Keratinocyte (primary cell): ENCODE measurements around the gene GINS2. TPM values are rescaled to one million over a fixed set of nuclear protein-coding genes. Genes with fewer than 3 reads are reported as not detected.

Experiments
- DNase-seq: peaks from one replicate; pipeline ENCODE4 v3.0.0-alpha.2; 2011; ENCODE audit warnings: low read depth, missing footprints, low spot score
- FAIRE-seq: peaks from 2 replicates; lab custom pipeline; 2011; peaks lifted over from hg19 to GRCh38; lab: Jason Lieb, UNC
- H2AFZ ChIP-seq: 2 replicates; pipeline ENCODE4 v1.6.0; 2012; ENCODE audit warnings: low read length, control low read depth, inconsistent platforms; ENCODE audit not compliant: control insufficient read depth
- H3K27ac ChIP-seq: 2 replicates; pipeline ENCODE4 v1.5.1; 2011; ENCODE audit warnings: low read length; ENCODE audit not compliant: control insufficient read depth, insufficient read depth
- H3K27me3 ChIP-seq: 3 replicates; pipeline ENCODE4 v1.6.0; 2011; ENCODE audit warnings: low read length; ENCODE audit not compliant: control insufficient read depth, insufficient read depth; ENCODE audit errors: extremely low read depth
- H3K36me3 ChIP-seq, 2 experiments: 2 replicates in 1 of 2; 3 replicates in 1 of 2; pipeline ENCODE4 v1.5.1; 2011; ENCODE audit warnings: low read length in 2 of 2, mild to moderate bottlenecking in 1 of 2; ENCODE audit not compliant: control insufficient read depth in 2 of 2, insufficient read depth in 2 of 2; ENCODE audit errors: extremely low read depth in 1 of 2
- H3K4me1 ChIP-seq: 3 replicates; pipeline ENCODE4 v1.5.1; 2011; ENCODE audit warnings: low read length; ENCODE audit not compliant: control insufficient read depth, insufficient read depth; ENCODE audit errors: extremely low read depth
- H3K4me2 ChIP-seq: 3 replicates; pipeline ENCODE4 v1.6.0; 2011; ENCODE audit warnings: low read depth, low read length; ENCODE audit not compliant: control insufficient read depth, insufficient read depth; ENCODE audit errors: extremely low read depth
- H3K4me3 ChIP-seq, 3 experiments: fragments of 200-600 bp in 1 of 3; sonication (generic) in 1 of 3; 2 replicates in 2 of 3; 3 replicates in 1 of 3; pipeline ENCODE4 v1.5.1; 2011 to 2016; ENCODE audit warnings: low read length in 3 of 3, mild to moderate bottlenecking in 3 of 3, control low read depth in 2 of 3, inconsistent platforms in 1 of 3, low read depth in 1 of 3, mixed read lengths in 1 of 3, mixed run types in 1 of 3, moderate library complexity in 1 of 3; ENCODE audit not compliant: control insufficient read depth in 2 of 3, insufficient read depth in 2 of 3; ENCODE audit errors: extremely low read depth in 1 of 3
- H3K79me2 ChIP-seq: 2 replicates; pipeline ENCODE4 v1.6.0; 2012; ENCODE audit warnings: low read length; ENCODE audit not compliant: control insufficient read depth, insufficient read depth
- H3K9ac ChIP-seq: 3 replicates; pipeline ENCODE4 v1.6.0; 2011; ENCODE audit warnings: low read length; ENCODE audit not compliant: control insufficient read depth, insufficient read depth; ENCODE audit errors: extremely low read depth
- H3K9me1 ChIP-seq: 3 replicates; pipeline ENCODE4 v1.6.0; 2011; ENCODE audit warnings: low read length; ENCODE audit not compliant: control insufficient read depth, insufficient read depth; ENCODE audit errors: extremely low read depth
- H3K9me3 ChIP-seq: 2 replicates; pipeline ENCODE4 v1.5.1; 2012; ENCODE audit warnings: low read depth, low read length; ENCODE audit not compliant: control insufficient read depth
- H4K20me1 ChIP-seq: 3 replicates; pipeline ENCODE4 v1.6.0; 2011; ENCODE audit warnings: low read length; ENCODE audit not compliant: control insufficient read depth, insufficient read depth; ENCODE audit errors: extremely low read depth
- CTCF ChIP-seq, 3 experiments: IDR thresholded peaks in 1 of 3; conservative IDR thresholded peaks in 1 of 3; optimal IDR thresholded peaks in 1 of 3; 2 replicates in 2 of 3; 3 replicates in 1 of 3; pipeline versions ENCODE3 to v1.5.1; 2011; ENCODE audit warnings: low read length in 3 of 3, mild to moderate bottlenecking in 3 of 3, moderate library complexity in 2 of 3, control low read depth in 1 of 3, inconsistent platforms in 1 of 3; ENCODE audit not compliant: insufficient read depth in 2 of 3; ENCODE audit errors: extremely low read depth in 1 of 3
- EZH2 ChIP-seq: IDR thresholded peaks from one replicate; pipeline ENCODE4 v1.6.1; 2012; ENCODE audit warnings: inconsistent platforms, mild to moderate bottlenecking, low read length, moderate library complexity
- dilution Hi-C: fragments of 300-500 bp; cut with MboI; formaldehyde crosslinking; loops from one replicate; pipeline ENCODE4 v1.7.0; 2020; ENCODE audit warnings: low sequenced_read_pairs; ENCODE audit not compliant: extremely low pct_ligation_motif_present
- polyA plus RNA-seq, 5 experiments: library from polyadenylated mRNA; depleted of rRNA in 3 of 5; stranded (reverse) in 3 of 5; stranded (forward) in 1 of 5; unstranded in 1 of 5; fragments of >200 nt; gene quantifications; 1 replicate in 1 of 5; 2 replicates in 3 of 5; 3 replicates in 1 of 5; pipeline versions ENCODE4 v1.2.1 to v1.2.3, GENCODE V29; 2011 to 2012; ENCODE audit warnings: missing spikeins in 2 of 5, low read depth in 1 of 5, low replicate concordance in 1 of 5

Gene GINS2
- polyA plus RNA-seq, 1 donor (not counting 4 experiments of a cell fraction or from before 2014, with no cell fraction given): 11.2 TPM

GRCh38 chr16:85648070-85648714 is 40.6 kb downstream of the GINS2 start:
- Histone ChIP-seq H3K9me3 (no peaks in the 10 kb centered on the region), H3K4me3 (no peak overlapping the region), H3K9me1 (no peaks in the 10 kb centered on the region), H3K9ac (no peak overlapping the region), H3K27me3 (peaks cover 3% of the 10 kb centered on the region), H3K4me2 (no peak overlapping the region), H3K36me3 (peaks cover 0 to 6% of the 10 kb centered on the region in 2 experiments), H3K79me2 (no peaks in the 10 kb centered on the region), H3K4me1 (peaks cover 13% of the 10 kb centered on the region), H2AFZ (no peak overlapping the region), H4K20me1 (peaks cover 13% of the 10 kb centered on the region), H3K27ac (no peak overlapping the region)
- FAIRE-seq: no peak
- TF ChIP-seq CTCF (optimal IDR thresholded peaks at IDR 0.05 in 1 of 3, IDR thresholded peaks at IDR 0.05 in 1 of 3, conservative IDR thresholded peaks at IDR 0.05 in 1 of 3; ENCODE audit: extremely low read depth in 1 of 3, insufficient read depth in 2 of 3, low read length in 3 of 3): no peak
- TF ChIP-seq EZH2: no peak
- dilution Hi-C loops: no loop called here
- DNase-seq: no peak

- no peak overlapping the region for H3K9ac ChIP-seq
- DNase-seq (no peak), FAIRE-seq (no peak)
- H3K36me3 ChIP-seq: peaks cover 0 to 6% of the 10 kb centered on the region in 2 experiments
- H3K9me1 ChIP-seq: no peaks in the 10 kb centered on the region
- dilution Hi-C loops: no loop called here
- H3K4me3 ChIP-seq: no peak overlapping the region
- no peaks in the 10 kb centered on the region for H3K9me3 ChIP-seq
- H2AFZ ChIP-seq: no peak overlapping the region
- H3K4me1 ChIP-seq: peaks cover 11% of the 10 kb centered on the region
- no peak overlapping the region for H3K27ac ChIP-seq
- H3K79me2 ChIP-seq: no peaks in the 10 kb centered on the region
- H3K4me2 ChIP-seq: no peak overlapping the region
- H3K27me3 ChIP-seq: peaks cover 3% of the 10 kb centered on the region
- H4K20me1 ChIP-seq: peaks cover 13% of the 10 kb centered on the region
- TF ChIP-seq EZH2 (no peak), CTCF (optimal IDR thresholded peaks at IDR 0.05 in 1 of 3, IDR thresholded peaks at IDR 0.05 in 1 of 3, conservative IDR thresholded peaks at IDR 0.05 in 1 of 3; ENCODE audit: extremely low read depth in 1 of 3, insufficient read depth in 2 of 3, low read length in 3 of 3) (no peak)
Observed at GRCh38 chr16:85646976-85647375, 41.8 kb downstream of the GINS2 start.
